Ammon's horn (tissue), 1 donor: ENCODE results near the gene CFAP99.

Source experiments
- DNase-seq: peaks from one replicate; pipeline ENCODE4 v3.0.0-alpha.2; 2016; ENCODE audit warnings: low spot score

Gene CFAP99

DNA sequence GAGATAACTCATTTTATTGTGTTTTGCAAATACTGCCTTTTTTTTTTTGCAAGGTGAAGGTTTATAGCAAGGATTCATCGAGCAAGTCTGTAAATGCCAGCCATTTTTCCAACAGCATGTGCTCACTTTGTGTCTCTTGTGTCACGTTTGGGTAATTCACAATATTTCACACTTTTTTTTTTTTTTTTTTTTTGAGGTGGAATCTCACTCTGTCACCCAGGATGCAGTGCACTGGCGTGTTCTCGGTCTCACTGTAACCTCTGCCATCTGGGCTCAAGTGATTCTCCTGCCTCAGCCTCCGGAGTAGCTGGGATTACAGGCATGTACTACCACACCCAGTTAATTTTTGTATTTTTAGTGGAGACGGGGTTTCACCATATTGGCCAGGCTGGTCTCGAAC is 52.0 kb downstream of the CFAP99 start:
- no peak for DNase-seq

DNA sequence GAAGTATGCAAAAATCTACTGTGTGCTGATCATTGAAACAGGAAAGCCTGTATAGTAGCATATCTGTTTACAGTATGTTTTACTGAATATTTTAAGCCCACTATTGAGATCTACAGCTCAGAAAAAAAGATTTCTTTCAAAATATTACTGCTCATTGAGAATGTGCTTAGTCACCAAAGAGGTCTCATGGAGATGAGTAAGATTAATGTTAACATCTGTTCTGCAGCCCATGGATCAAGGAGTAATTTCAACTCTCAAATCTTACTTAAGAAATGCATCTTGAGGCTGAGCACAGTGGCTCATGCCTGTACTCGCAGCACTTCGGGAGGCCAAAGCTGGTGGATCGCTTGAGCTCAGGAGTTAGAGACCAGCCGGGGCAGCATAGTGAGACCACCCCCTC is 53.4 kb downstream of the CFAP99 start:
- DNase-seq, result no peak

DNA sequence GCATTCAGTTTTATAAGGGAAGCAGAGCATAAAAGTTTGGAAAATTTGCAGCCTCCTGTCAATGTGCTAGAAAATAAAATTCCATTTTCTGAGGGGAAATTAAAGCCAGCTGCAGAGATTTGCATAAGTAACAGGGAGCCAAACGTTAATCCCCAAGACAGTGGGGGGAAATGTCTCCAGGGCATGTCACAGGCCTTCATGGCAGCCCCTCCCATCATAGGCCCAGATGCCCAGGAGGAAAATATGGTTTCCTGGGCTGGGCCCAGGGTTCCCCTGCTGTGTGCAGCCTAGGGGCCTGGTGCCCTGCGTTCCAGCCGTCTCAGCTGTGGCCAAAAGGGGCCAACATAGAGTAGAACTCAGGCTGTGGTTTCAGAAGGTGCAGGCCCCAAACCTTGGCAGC is 59.5 kb downstream of the CFAP99 start:
- DNase-seq, result no peak

DNA sequence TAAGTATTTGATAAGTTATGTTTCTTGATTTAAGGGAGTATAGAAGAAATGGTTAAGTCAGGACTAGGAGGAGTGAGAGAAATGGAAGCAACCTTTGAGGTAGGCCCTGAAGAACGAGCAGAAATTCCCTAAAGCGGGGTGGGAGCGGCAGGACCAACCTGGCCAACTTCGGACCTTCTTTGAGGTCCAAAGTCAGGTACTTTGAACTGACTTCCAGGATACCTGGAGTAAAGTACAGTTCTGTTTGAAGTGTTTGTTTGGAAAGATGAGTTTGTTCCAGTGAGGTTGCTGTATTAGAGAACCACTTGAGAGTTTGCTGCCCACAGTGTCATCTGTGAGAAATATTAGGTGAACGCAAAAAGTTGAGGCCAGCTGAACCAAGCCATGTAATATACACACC is 61.9 kb downstream of the CFAP99 start:
- no peak for DNase-seq

DNA sequence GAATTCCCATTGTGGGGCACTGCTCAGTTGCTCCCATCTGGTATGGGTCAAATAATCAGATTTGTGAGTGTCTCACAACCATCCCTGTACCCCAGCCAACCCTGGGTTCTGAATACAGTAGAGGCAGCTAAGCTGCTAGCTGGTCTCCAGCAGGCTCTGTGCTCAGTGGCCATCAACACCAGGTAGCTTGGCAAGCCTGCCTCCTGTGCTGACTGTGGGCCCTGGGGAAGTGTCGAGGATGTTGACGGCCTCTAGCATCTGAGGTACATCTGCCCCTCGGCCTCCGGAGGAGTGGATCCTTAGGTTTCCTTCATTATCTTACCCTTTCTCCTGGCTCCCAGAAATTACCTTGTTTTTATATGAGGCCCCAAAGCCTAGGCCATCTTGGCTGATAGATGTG is 63.4 kb downstream of the CFAP99 start:
- no peak for DNase-seq

DNA sequence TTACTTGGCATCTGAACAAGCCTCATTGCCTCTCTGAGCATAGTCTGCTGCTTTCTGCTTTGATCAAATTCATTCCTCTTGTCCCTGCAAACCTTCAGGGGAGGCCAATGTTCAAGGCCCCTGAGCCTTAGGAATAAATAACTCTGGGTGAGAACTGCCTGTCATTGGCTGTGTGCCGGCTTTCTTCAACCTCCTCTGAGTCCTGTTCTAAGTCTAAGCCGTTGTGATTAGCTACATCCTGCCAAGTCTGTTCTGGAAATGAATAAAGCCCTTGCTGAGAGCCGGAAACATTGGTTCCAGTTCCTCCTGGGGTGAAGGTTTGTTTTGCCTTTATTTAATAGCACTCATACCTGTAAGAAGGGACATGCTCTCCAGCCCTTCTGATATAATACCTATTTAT is 63.9 kb downstream of the CFAP99 start:
- peak; percentile 76 for DNase-seq

DNA sequence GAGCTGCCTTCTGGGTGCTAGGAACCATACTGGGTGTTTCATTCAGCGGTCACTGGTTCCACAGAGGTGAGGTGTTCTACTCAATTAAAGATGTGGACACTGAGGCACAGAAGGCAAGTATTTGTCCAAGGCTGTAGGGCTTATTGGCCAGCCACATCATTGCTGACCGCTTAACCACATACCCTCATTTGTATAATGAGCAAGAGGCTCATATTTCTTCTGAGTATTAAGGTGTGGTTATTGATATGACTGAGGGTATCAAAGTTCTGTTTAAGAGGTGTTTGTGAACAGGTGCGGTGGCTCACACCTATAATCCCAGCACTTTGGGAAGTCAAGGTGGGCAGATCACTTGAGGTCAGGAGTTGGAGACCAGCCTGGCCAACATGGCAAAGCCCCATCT is 64.5 kb downstream of the CFAP99 start:
- no peak for DNase-seq

DNA sequence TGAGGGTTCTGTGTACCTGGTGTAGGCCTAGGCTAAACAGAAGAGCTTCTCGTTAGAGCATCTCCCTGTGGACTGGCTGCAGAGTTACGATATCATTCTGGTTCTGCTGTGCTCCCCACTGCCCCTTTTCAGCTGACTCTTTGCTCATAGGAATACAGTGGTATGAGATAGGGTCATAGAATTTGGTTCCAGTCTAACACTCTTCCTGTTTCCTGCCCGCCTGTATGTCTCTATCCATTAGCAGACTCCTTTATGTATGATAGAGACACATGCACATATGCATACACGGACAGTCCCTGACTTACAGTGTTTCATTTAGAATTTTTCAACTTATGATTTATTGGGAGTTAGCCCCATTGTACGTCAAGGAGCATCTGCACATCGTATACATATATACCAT is 65.4 kb downstream of the CFAP99 start:
- DNase-seq, result no peak

DNA sequence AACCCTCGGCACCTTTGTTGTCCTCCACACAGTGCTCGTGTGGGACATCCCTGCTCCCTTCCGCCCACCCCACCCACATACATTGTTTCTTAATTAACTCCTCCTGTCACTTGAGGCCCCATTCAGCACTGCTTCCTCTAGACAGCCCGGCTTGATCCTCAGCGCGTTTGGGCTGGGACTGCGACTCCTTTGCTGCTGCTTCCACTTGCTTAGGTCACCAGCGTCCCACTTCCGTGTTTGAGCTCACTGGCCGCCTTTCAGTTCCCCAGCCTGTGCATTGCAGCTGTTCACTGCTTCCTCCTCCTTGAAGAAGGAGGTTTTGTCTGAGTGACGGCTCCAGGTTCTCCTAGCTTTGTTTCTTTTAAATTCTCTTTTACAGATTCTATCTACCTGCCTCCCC is 66.2 kb downstream of the CFAP99 start:
- DNase-seq, result peak; percentile 88

DNA sequence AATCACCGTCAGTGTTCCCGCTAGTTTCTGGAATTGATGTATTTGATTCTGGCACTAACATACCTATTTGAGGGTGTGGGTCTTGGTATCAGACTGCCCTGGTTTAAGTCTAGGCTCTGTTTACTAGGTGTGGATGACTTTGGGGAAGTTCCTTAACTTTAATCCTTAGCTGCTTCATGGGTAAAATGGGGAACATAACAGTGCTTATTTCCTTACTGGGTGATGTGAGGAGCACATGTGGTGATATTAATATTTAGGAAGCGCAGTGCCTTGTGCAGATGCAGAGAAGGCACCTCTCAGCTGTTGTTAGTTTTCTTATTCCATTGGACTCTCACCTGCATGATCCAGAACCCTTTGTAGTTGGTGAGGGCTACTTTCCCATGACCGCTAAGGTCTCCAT is 67.2 kb downstream of the CFAP99 start:
- no peak for DNase-seq

DNA sequence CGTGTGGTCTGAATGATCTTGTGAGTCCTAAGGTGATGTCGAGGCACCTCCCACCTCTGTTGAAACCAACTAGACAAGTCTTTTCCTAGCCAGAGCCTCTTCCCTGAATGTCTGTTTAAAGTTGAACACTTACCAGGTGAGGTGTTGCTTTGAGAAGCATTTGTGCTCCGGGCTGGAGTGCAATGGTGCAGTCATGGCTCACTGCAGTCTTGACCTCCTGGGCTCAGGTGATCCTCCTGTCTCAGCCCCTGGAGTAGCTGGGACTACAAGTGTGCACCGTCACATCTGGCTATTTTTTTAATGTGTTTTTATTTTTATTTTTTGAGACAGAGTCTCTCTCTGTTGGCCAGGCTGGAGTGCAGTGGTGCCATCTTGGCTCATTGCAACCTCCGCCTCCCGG is 68.2 kb downstream of the CFAP99 start:
- DNase-seq, result no peak

DNA sequence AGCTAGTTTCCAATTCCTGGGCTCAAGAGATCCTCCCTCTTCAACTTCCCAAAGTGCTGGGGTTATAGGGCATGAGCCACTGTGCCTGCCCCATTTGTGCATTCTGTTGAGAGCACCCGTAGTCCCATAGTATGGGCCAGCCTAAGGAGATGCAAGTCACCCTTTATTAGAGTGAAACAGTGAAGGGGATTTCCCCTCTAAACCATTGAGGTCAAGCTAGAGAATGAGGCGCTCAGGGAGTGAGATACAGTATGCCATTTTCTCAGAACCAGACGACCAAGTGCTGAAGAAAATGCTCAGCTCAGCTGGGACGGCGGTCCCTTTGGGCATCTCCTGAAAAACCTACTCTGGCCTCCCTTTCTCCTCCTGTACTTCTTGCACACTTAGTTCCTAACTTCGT is 68.9 kb downstream of the CFAP99 start:
- no peak for DNase-seq

DNA sequence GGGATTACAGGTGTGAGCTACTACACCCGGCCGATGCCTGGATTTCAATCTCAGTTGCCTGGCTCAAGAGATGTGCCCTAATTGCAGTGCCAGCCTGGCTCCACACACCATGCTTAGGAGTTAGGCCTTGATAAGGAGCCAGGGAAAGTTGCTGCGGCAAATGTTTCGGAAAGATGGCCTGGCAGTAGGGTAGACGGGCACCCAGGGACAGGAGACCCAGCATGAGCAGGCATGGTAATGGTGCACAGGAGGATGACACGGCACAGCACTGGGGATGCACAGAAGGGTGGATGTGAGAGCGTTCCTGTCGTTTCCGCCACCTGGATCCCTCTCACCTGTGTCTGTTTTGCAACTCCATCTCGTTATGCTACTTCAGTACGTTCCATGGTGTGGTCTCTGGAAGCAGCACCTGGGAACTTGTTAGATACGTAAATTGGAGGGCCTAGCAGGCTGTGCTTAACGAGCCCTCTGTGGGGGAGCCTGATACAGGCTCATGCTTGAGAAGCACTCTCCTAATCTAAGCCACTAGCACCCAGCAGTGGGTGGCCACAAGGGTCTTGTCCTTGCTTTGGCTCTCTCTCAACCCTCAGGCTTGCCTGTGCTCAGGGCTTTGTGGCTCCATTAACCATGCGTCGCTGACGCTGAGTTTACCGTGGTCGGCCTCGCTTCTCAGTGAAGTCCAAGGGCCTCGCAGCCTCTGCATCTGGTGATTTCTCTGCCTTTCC is 70.5 kb downstream of the CFAP99 start:
- no peak for DNase-seq

DNA sequence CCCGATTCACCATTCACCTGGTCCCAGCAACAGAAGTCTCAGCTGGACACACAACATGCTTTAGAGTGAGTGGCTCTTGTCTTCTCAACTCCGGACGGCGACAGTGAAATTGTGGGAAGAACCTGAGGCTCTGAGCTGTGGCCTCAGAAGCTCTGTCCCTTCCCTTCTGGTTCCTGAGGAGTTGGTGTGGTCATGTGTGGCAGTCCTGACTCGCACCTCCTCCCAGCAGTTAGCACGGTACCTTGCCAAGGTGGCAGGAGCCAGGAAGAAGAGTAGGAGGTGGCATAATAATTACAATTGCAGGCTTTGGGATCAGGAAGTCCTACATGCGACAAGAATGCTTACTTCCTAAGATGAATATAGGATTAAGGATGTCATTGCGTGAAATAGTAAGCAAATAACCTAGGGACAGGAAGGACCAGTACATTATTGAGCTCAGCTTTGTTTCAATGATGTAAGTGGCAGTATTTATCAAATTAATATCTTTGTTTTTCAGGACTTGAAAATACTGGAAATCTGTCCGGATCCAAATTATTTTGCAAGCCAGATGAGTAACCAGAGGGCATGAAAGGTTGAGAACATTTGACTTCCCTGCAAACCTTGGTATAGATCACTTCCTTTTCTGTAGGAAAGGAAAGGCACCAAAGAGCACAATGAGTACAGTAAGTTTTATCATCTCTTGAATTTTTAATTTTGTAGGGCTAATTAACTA is 71.2 kb downstream of the CFAP99 start:
- no peak for DNase-seq

DNA sequence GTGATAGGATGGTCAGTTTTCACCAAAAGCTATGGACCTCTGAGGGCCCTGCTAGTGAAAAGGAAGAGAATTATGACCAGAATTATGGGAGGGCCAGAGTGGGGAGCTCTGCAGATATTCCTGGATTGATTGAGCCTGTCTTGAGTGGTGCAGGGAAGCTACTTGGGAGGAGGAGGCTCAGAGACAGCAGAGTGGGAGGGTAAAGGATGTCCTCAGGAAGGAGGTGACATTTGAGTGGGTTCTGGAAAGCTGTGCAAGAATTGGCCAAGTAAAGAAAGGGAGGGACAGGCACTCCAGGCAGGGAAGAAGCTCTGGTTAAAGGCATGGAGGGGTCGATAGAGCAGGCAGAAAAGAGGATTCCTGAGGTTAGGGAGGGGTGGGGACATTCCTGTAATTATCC is 74.2 kb downstream of the CFAP99 start:
- no peak for DNase-seq

DNA sequence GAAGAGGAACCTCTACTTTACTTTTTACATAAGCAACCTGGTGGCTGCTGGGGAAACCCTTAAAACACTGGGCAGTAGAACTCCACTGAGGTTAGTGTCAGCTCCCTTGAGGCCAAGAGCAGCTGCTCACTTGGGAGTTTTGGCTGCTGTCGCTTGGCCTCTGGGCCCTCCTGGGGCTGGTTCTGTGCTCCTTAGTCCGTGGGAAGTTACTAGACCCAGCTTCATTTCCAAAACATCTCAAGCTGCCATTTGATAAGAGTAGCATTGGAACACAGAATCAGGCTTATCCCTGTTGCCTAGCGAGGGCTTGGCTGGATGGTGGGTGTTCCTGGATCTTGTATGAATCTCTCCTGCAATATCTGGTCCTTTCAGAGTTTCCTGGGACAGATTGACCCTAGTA is 76.2 kb downstream of the CFAP99 start:
- DNase-seq, result no peak

DNA sequence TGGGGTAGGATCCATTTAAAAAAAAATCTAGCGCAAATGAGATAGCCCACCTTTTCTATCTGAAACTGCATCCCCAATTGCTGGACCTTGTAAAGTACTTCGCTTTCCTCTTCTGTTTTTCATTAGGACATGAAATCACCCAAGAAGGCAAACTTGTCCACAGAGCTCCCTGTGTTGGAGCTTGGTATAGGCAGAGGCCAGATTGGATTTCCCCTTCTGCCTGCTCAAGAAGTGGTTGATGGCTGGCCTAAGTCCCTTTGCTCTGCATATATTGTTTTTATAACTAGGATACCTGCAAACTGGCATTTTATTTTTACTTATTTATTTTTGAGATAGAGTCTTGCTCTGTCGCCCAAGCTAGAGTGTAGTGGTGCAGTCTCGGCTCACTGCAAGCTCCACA is 78.6 kb downstream of the CFAP99 start:
- DNase-seq, result no peak

DNA sequence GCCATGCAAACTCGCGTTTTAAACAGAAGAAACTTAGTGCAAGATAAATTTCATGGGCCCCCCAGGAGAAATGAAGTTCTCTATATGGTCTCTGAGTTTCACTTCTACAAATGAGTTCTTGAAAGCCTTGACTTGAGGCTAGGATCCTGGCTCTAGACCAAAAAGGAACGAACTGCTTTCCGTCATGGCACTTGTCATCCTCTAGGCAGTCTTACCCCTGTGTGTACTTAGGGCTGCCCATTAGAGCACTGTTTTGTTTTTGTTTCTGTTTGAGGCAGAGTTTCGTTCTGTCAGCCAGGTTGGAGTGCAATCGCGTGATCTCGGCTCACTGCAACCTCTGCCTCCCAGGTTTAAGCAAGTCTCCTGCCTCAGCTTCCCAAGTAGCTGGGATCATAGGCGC is 79.2 kb downstream of the CFAP99 start:
- DNase-seq, result peak; percentile 77

DNA sequence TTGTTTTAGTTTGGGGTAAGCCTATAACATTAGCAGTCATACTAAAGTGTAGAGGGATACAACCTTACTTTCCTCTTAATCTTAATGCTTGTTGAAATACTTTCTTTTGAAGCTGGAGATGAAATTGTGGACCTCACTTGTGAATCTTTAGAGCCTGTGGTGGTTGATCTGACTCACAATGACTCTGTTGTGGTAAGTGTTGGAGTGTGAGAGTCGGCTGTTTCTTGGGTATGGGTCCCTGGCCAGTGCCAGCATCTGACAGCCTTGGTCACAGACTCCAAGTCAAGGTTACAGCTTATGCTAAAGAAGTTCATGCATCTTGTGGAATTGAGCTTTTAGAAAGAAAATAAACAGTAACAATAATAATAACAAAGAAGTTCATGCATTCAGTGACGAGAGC is 81.8 kb downstream of the CFAP99 start:
- no peak for DNase-seq

DNA sequence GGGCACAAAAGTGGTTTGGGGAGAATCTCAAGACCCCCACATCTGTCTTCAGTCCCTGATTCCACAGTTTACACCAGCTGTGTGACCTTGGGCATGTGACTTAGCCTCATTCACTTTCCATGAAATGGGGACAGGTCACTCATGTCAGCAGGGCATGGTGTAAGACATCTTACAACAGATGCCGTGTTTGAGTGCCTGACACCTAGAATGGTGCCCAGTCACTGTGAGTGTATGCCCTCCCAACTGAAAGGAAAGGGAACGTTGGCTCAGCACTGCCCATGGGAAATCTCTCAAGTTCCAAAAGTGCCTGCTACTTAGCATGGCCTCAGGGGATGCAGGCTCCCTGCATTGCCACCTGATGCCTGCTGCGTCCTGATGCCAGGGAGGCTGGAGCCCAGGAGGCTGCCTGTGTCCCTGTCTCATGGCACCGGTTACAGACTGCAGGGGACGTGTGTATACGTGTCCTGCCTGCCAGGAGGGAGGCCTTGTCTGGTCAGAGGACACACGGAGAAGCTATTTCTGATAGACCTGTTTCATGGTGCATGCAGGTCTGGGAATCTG is 82.4 kb downstream of the CFAP99 start:
- DNase-seq, result no peak

DNA sequence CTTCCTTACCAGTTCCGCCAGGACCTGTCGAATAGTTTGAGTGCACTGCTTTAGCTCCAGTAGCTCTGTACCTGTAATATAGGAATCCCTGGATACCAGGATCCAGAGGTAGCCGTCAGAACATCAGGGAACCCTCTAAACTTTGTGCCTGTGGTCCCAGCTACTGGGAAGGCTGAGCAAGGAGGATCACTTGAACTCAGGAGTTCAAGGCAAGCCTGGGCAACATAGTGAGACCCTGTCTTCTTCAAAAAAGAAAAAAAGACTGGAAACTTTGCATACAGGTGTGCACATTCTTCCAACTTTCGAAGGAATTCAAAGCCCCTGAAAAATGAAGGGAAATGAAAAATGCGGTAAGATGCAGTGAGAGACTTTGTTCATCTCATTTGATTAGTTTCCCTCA is 85.1 kb downstream of the CFAP99 start:
- no peak for DNase-seq

DNA sequence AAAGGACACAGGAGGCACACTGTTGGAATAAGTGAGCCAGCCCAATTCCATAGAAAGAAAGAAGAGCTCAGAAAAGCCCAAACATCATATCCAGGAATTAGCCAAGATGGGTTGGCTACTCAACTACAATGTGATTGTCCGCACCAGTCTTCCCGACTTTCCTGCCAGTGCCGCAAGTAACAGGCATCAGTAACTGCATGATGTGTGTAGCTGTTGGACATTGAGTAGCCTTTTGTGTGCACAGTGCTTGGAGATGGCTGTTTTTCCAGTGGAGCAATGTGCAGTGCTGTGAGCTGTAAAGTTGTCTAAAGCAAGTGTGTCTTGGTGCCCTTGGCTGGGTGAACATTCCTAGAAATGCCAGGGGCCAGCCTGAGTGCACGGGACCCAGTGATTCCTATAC is 88.5 kb downstream of the CFAP99 start:
- DNase-seq, result no peak

DNA sequence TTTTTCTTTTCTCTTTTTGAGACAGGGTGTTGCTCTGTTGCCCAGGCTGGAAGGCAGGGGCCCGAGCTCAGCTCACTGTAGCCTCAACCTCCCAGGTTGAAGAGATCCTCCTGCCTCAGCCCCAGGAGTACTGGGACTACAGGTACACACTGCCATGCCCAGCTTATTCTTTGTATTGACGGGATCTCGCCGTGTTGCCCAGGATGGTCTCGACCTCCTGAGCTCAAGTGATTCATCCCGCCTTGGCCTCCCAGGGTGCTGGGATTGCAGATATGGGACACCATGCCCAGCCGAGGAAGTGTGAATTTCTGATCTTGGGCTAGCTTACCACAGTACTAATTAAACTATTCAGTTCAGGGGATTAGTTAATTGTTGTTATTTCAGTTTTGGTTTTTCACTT is 89.1 kb downstream of the CFAP99 start:
- no peak for DNase-seq
